Prostate gland (tissue), 2 donors: Measurements from ENCODE around the gene LGALS1. TPM values are rescaled to one million over a fixed set of nuclear protein-coding genes. Genes with fewer than 3 reads are reported as not detected.

Experiments used
- DNase-seq: peaks from one replicate; pipeline ENCODE4 v3.0.0-alpha.2; 2019; ENCODE audit warnings: low spot score
- H3K27ac ChIP-seq, 2 donors: fragments of 200-600 bp; sonication (generic); 2 replicates each; pipeline ENCODE4 v1.5.1; 2017 to 2019
- H3K27me3 ChIP-seq: fragments of 200-600 bp; sonication (generic); replicated peaks from 2 replicates; pipeline ENCODE4 v1.5.1; 2019; ENCODE audit not compliant: insufficient read depth
- H3K36me3 ChIP-seq, 2 donors: fragments of 200-600 bp; sonication (generic); 1 replicate in 1 of 2; 2 replicates in 1 of 2; pipeline versions ENCODE4 v1.5.1 to v1.8.1; 2017 to 2019
- H3K4me1 ChIP-seq: fragments of 200-600 bp; sonication (generic); replicated peaks from 2 replicates; pipeline ENCODE4 v1.5.1; 2019
- H3K4me3 ChIP-seq, 2 donors: fragments of 200-600 bp; sonication (generic); 2 replicates each; pipeline ENCODE4 v1.5.1; 2017 to 2019
- H3K9me3 ChIP-seq: fragments of 200-600 bp; sonication (generic); 2 replicates; pipeline ENCODE4 v1.5.1; 2017
- CTCF ChIP-seq, 4 experiments: fragments of 200-600 bp in 2 of 4; fragments of 450-650 bp in 2 of 4; sonication (generic) in 2 of 4; IDR thresholded peaks; 1 replicate in 3 of 4; 2 replicates in 1 of 4; pipeline ENCODE4 v1.5.1; 2016 to 2019; ENCODE audit warnings: antibody characterized with exemption in 4 of 4, mild to moderate bottlenecking in 2 of 4, moderate library complexity in 2 of 4
- POLR2A ChIP-seq: fragments of 450-650 bp; IDR thresholded peaks from one replicate; pipeline ENCODE4 v1.6.1; 2016; ENCODE audit warnings: antibody characterized with exemption, mild to moderate bottlenecking
- POLR2AphosphoS5 ChIP-seq: sonication (generic); formaldehyde crosslinking; IDR thresholded peaks from one replicate; pipeline ENCODE4 v1.6.1; 2017; ENCODE audit warnings: antibody characterized with exemption
- WGBS: methylation state at CpG from one replicate; pipeline ENCODE4 v1.1.5; 2018; 5-methylcytosine and 5-hydroxymethylcytosine counted together
- intact Hi-C: fragments of 100-400 bp; cut with DNase I; formaldehyde crosslinking; loops from one replicate; pipeline ENCODE4 v1.14.2; 2022
- total RNA-seq, 2 donors: library from RNA; depleted of rRNA; stranded (reverse); fragments of >200 nt; gene quantifications; one replicate each; pipeline ENCODE4 v1.1.0, GENCODE V29; 2016

LGALS1 gene
- total RNA-seq, 2 donors from 2014 or later: 365 to 1,063 TPM

GRCh38 chr22:37704645-37705044 lies 29.2 kb downstream of the LGALS1 start:
- WGBS: 84% methylated on average over 3 of the region's 3 CpGs
- no peaks in the 10 kb centered on the region for H3K9me3 ChIP-seq
- H3K36me3 ChIP-seq: no peaks in the 10 kb centered on the region
- no peak overlapping the region for H3K4me3 ChIP-seq
- TF ChIP-seq POLR2A: no peak
- no peak for TF ChIP-seq POLR2AphosphoS5
- TF ChIP-seq CTCF (IDR thresholded peaks at IDR 0.05): no peak
- DNase-seq: no peak
- intact Hi-C loops: no loop called here
- no peaks in the 10 kb centered on the region for H3K4me1 ChIP-seq
- H3K27ac ChIP-seq: no peak overlapping the region
- H3K27me3 ChIP-seq: no peaks in the 10 kb centered on the region

- intact Hi-C loops: no loop called here
- Histone ChIP-seq H3K27me3 (no peaks in the 10 kb centered on the region), H3K36me3 (no peaks in the 10 kb centered on the region), H3K4me1 (no peaks in the 10 kb centered on the region), H3K4me3 (no peak overlapping the region), H3K27ac (no peak overlapping the region), H3K9me3 (no peaks in the 10 kb centered on the region)
- TF ChIP-seq POLR2A: no peak
- TF ChIP-seq CTCF (IDR thresholded peaks at IDR 0.05): no peak
- TF ChIP-seq POLR2AphosphoS5: no peak
- 91% methylated on average over 3 of the region's 3 CpGs for WGBS
- no peak for DNase-seq
Measured at GRCh38 chr22:37705205-37705604, 29.8 kb downstream of the LGALS1 start.

- Histone ChIP-seq H3K9me3 (no peaks in the 10 kb centered on the region), H3K4me1 (no peaks in the 10 kb centered on the region), H3K27ac (no peak overlapping the region), H3K4me3 (no peak overlapping the region), H3K36me3 (no peaks in the 10 kb centered on the region), H3K27me3 (no peaks in the 10 kb centered on the region)
- WGBS: 91% methylated on average over 23 of the region's 25 CpGs
- intact Hi-C loops: no loop called here
- TF ChIP-seq CTCF (IDR thresholded peaks at IDR 0.05) (no peak), POLR2A (no peak), POLR2AphosphoS5 (no peak)
- DNase-seq: no peak
Measured at GRCh38 chr22:37708580-37709444, 33.4 kb downstream of the LGALS1 start.

- Histone ChIP-seq H3K27ac (no peak overlapping the region), H3K4me1 (no peaks in the 10 kb centered on the region), H3K9me3 (no peaks in the 10 kb centered on the region), H3K27me3 (no peaks in the 10 kb centered on the region), H3K36me3 (no peaks in the 10 kb centered on the region), H3K4me3 (no peak overlapping the region)
- intact Hi-C loops: no loop called here
- no peak for DNase-seq
- TF ChIP-seq CTCF (IDR thresholded peaks at IDR 0.05): no peak
- no peak for TF ChIP-seq POLR2AphosphoS5
- TF ChIP-seq POLR2A: no peak
- WGBS: 91% methylated on average over 15 of the region's 15 CpGs
Measured at GRCh38 chr22:37709445-37709765, 34.0 kb downstream of the LGALS1 start.

GRCh38 chr22:37710675-37711074 lies 35.2 kb downstream of the LGALS1 start:
- no peak overlapping the region for H3K4me3 ChIP-seq
- 94% methylated on average over 3 of the region's 3 CpGs for WGBS
- H3K4me1 ChIP-seq: no peaks in the 10 kb centered on the region
- no peaks in the 10 kb centered on the region for H3K36me3 ChIP-seq
- intact Hi-C loops: no loop called here
- H3K27me3 ChIP-seq: no peaks in the 10 kb centered on the region
- no peaks in the 10 kb centered on the region for H3K9me3 ChIP-seq
- DNase-seq: no peak
- TF ChIP-seq POLR2A (no peak), CTCF (IDR thresholded peaks at IDR 0.05) (no peak), POLR2AphosphoS5 (no peak)
- H3K27ac ChIP-seq: no peak overlapping the region
